Activated CD8-positive, alpha-beta memory T cell treated with anti-CD3 and anti-CD28 coated beads for 1 hour (primary cell): ENCODE measurements around the gene RASAL2.

ENCODE experiments used
- DNase-seq, 2 donors: peaks; one replicate each; pipeline ENCODE4 v3.0.0-alpha.2; 2020; ENCODE audit warnings: low read depth in 1 of 2; ENCODE audit errors: extremely low read depth in 1 of 2

Gene RASAL2

GRCh38 chr1:178483251-178483957, 389.5 kb downstream of the RASAL2 start:
- DNase-seq, result no peak

DNA sequence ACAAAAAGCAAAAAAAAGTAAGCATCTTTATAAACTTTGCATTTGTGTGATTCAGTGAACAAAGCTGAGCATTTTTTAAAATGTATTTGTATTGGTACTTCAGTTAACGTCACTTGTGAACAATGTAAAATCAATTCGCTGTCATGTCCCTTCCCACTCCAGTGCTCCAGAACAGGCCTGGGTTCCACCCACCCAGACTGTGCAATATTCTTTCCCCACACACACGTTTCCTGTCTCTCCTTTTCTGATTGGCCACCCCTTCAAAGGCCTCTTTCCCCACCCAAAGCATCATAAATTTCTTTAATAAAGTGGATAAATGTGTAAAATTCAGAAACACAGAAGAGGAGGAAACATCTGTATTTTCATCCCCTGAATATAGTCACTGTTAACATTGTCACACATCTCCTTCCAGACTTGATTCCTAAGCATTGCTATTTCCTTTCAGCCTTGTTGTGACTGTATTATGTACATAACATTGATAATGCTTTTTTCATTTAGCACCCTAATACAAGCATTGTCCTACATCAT, 390.9 kb downstream of the RASAL2 start:
- DNase-seq, result no peak

DNA sequence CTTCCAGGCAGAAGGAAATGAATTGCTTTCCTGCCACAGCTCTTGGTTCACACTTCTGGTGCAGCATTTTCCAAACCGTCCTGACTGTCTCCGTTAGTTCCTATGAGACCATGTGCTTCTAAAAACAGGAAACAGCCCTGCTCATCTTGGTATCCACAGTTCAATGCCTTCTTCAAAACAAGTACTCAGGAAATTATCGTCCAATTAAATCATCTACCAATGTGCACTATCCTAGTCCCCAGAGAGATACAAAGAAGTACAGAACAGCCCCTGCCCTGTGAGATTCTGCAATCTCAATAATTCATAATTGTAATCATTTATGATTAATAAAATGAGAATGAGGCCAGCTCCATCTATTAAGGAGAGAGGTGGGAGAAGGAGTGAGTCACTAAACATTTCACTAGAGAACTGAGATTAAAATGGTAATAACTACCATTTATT, 391.7 kb downstream of the RASAL2 start:
- no peak for DNase-seq

DNA sequence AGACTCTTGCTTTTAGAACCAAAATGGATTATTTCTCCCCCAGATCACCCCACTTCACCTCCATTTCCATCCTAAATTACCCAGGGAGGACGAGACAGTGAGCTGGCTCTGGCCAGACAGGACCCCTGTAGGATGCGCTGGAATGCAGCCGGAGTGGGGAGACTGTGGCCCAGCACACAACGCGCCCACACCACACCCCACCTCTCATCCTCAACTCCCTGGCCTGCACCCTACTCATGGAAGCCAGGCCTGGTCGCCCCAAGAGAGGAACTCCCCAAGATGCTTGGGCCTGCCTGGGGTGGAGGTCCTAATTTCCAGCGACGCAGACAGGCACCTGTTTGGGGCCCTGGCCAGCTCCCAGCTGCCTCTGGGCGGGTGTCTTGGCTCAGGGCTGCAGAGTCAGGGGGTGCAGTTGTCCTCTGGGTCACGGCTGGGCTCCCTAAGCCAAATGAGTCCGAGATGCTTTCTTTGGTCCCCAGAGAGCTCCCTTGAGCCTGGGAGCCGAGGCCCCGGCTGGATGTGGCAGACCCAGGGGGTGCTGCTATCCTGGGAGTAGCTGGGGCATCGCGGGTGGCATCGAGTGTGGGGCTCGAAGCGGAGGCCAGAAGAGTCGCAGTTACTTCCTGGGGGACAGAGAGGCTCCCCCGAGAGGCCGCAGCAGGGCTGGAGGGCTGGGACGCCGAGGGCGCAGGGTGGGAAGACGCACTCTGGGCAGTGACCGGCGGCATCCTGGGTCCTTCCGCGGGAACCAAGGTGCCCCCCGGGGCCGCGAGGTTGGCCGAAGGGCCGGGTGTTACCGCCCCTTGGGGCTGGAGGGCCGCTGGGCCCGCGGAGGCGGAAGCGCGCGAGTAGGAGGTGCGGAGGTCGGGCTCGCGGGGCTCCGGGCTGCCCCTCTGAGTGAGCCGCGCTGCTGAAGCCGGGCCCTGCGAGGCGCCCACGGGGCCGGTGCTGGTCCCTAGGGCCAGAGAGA, 392.5 kb downstream of the RASAL2 start:
- no peak for DNase-seq

GRCh38 chr1:178487070-178487615, 393.2 kb downstream of the RASAL2 start:
- no peak for DNase-seq

DNA sequence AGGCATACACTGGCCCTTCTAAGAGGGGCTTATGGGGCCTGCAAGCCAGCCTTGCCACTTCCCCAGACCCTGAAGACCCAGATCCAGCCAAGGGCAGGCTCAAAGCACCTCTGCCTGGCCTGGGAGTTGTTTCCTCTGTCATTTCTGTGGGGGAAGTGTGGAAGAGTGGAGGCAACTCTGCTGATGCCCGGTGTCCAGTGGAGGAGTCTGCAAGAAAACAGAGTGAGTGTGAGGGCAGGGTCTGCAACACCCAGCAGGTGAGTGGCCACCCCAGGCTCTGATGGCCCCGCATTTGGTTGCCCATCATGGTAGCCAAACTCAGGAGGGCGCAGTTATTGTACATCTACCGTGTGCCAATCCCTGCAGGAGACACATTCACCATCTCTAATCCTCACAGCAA, 394.5 kb downstream of the RASAL2 start:
- no peak for DNase-seq

DNA sequence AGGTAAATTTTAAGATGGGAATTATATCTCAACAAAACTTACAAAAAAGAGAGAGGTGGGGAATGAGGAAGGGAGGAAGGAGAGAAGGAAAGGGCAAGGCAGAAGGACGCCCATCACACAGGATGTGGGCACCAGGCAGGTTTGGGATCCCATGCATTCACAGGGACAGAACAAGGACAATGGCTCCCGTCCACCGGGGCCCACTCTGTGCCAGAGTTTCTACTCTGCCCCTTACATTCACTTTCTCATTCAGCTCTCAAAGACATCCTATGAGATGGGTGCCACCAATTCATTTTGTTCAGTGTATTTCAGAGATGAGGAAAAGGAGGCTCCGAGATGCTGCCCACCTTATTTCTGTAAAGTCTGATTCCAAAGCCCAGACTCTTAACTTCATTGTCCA, 395.5 kb downstream of the RASAL2 start:
- DNase-seq, result no peak

DNA sequence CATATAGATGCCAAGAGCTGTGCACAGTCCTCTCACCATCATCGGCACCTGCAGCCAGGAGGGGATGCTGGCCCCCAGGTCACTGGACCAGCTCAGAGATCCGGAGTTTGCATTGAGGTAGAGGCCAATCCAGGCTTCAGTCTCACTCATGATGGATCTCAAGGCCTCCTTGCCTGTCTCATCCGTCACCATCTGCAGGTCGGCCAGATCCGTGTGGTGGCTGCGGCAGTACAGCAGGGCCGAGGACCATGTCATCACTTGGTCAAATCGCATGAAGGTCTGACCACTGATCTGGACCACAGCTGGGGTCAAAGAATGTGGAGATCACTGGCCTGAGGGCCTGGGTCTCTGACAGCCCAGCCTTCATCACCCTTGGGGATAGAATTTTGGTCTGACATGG, 396.2 kb downstream of the RASAL2 start:
- no peak for DNase-seq

DNA sequence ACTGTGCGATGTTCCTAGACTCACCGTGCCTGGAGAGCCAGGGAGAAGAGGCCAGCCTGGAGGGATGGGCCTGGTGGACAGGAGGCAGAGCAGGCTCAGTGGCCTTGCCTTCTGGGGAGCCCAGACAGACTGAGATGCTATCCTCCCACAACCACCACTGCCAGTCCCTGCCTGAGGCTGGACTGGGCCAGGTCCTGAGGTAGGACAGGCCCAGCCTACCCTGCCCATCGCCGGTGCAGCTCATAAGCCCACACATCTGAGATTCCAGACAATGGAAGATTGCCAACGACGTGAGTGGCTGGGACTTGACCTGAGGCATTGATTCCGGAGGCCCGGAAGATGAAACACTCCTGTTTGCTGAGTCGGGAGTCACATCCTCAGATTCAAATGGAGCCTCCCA, 397.1 kb downstream of the RASAL2 start:
- no peak for DNase-seq

- no peak for DNase-seq
Measured at GRCh38 chr1:178491721-178492120, 397.8 kb downstream of the RASAL2 start.

DNA sequence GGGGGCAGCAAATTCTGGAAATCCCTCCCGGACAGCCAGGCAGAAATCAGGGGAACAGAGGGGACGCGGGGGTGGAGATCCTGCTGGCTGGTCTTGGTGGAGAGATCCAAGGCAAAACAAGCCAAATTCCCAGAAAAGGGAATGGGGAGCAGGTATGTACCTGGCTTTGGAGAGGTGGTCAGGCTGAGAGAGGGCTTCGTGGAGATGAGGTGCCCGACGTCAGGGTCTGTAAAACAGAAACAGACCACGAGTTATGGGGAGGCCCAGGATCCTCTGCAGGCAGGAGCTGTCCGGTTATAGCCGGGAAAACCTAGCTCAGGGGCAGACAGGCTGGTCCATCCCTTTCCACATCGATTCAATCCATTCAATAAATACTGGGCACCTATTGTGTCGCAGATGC, 398.4 kb downstream of the RASAL2 start:
- no peak for DNase-seq

- DNase-seq, result no peak
Measured at GRCh38 chr1:178493301-178493741, 399.4 kb downstream of the RASAL2 start.

- DNase-seq, result no peak
Measured at GRCh38 chr1:178494569-178494971, 400.7 kb downstream of the RASAL2 start.

DNA sequence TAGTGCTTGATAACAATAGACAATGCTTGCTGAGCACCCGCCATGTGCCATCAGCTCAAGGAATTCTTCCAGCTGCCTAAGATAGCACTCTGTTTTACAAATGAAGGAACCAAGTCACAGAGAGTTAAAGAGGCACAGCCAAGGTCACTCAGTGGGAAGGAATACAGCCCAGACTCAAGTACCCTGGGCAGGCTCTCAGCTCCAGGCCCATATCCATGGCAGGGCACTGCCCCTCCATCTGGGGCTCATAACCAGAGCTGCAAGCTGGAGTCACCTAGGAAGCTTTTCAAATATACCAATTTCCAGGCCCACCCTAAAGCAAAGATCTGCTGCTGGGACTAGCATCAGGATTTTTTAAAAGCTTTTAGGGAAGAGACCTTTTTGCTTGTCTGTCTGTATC, 401.3 kb downstream of the RASAL2 start:
- no peak for DNase-seq

GRCh38 chr1:178495741-178496409, 402.0 kb downstream of the RASAL2 start:
- no peak for DNase-seq

- DNase-seq, result no peak
Measured at GRCh38 chr1:178496410-178497135, 402.7 kb downstream of the RASAL2 start, which contains the start of gene CLEC20A. TSS of gene CLEC20A (minus strand) at chr1:178496964. CDS start at chr1:178496939, 25 bp downstream.

GRCh38 chr1:178497903-178498478, 404.1 kb downstream of the RASAL2 start:
- no peak for DNase-seq

DNA sequence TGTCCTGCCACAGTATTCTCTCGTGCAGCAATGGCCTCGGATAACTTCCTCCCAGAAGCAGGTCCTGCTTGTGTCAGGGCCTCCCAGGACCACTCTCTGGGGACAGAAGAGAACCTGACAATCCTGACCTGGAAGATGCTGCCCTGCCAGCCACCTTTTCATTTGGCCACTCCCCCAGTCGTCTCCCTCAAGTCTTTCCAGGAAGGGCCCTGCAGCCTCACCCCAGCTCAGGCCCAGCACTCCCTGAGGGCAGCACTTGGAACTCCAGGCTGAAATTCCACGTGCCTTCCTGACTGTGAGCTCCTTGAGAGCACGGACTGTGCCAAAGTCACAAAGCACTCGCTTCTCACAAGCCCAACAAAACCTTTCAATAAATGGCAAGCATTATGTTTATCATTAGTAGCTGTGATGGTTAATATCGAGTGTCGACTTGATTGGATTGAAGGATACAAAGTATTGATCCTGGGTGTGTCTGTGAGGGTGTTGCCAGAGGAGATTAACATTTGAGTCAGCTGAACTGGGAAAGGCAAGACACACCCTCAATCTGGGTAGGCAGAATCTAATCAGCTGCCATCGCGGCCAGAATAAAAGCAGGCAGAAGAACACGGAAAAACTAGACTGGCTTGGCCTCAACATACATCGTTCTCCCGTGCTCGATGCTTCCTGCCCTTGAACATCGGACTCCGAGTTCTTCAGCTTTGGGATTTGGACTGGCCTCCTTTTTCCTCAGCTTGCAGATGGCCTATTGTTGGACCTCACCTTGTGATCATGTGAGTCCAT, 405.2 kb downstream of the RASAL2 start:
- no peak for DNase-seq
